OCI-LY1 (cell line): Measurements from ENCODE around the gene YJU2.

Source experiments
- H2AFZ ChIP-seq: fragments of 200-600 bp; sonication (generic), shearing (Covaris generic); 2 replicates; pipeline ENCODE4 v1.6.0; 2014; ENCODE audit warnings: antibody characterized with exemption, mild to moderate bottlenecking, low read length
- H3F3A ChIP-seq: fragments of 200-600 bp; sonication (generic), shearing (Covaris generic); 2 replicates; pipeline ENCODE4 v1.6.0; 2014; ENCODE audit warnings: mild to moderate bottlenecking, antibody characterized with exemption, low read length, moderate library complexity; ENCODE audit not compliant: insufficient read depth
- H3K27ac ChIP-seq: fragments of 200-600 bp; sonication (generic); 2 replicates; pipeline ENCODE4 v1.5.1; 2014; ENCODE audit warnings: low read length, mixed run types, mild to moderate bottlenecking, low read depth; ENCODE audit not compliant: poor library complexity, severe bottlenecking
- H3K27me3 ChIP-seq: fragments of 200-600 bp; sonication (generic); 2 replicates; pipeline ENCODE4 v1.6.0; 2014; ENCODE audit warnings: antibody characterized with exemption, mild to moderate bottlenecking, low read length, moderate library complexity; ENCODE audit not compliant: insufficient read depth
- H3K36me3 ChIP-seq: fragments of 200-600 bp; sonication (generic); 2 replicates; pipeline ENCODE4 v1.6.1; 2014; ENCODE audit warnings: mild to moderate bottlenecking, antibody characterized with exemption, low read length, moderate library complexity, mixed read lengths; ENCODE audit not compliant: insufficient read depth
- H3K4me1 ChIP-seq: fragments of 200-600 bp; sonication (generic); 2 replicates; pipeline ENCODE4 v1.5.1; 2014; ENCODE audit warnings: mild to moderate bottlenecking, low read length, moderate library complexity; ENCODE audit not compliant: insufficient read depth, severe bottlenecking
- H3K4me2 ChIP-seq: fragments of 200-600 bp; sonication (generic), shearing (Covaris generic); 2 replicates; pipeline ENCODE4 v1.6.1; 2014; ENCODE audit warnings: low read length
- H3K4me3 ChIP-seq: fragments of 200-600 bp; sonication (generic); 2 replicates; pipeline ENCODE4 v1.5.1; 2014; ENCODE audit warnings: low read length, low read depth, mild to moderate bottlenecking, mixed read lengths; ENCODE audit not compliant: poor library complexity, severe bottlenecking
- H3K79me2 ChIP-seq: fragments of 200-600 bp; shearing (Covaris generic); 2 replicates; pipeline ENCODE4 v1.6.1; 2016; ENCODE audit warnings: mixed run types, low read length, mixed read lengths; ENCODE audit not compliant: insufficient read depth
- H3K9ac ChIP-seq: fragments of 200-600 bp; sonication (generic), shearing (Covaris generic); 2 replicates; pipeline ENCODE4 v1.6.1; 2014; ENCODE audit warnings: mild to moderate bottlenecking, low read length, mixed read lengths
- H3K9me2 ChIP-seq: fragments of 200-600 bp; sonication (generic), shearing (Covaris generic); 2 replicates; pipeline ENCODE4 v1.6.1; 2014; ENCODE audit warnings: low read depth, mild to moderate bottlenecking, low read length, mixed read lengths
- H3K9me3 ChIP-seq: fragments of 200-600 bp; shearing (Covaris generic); 2 replicates; pipeline ENCODE4 v1.6.1; 2014; ENCODE audit warnings: low read length, mixed read lengths
- H4K20me1 ChIP-seq: fragments of 200-600 bp; sonication (generic), shearing (Covaris generic); 2 replicates; pipeline ENCODE4 v1.6.0; 2016; ENCODE audit warnings: mild to moderate bottlenecking, low read length; ENCODE audit not compliant: insufficient read depth
- CTCF ChIP-seq: fragments of 200-600 bp; sonication (generic), shearing (Covaris generic); IDR thresholded peaks from 2 replicates; pipeline ENCODE4 v1.5.1; 2017; ENCODE audit warnings: mild to moderate bottlenecking, antibody characterized with exemption, low read length, moderate library complexity, mixed read lengths
- EZH2 ChIP-seq: fragments of 200-600 bp; sonication (generic), shearing (Covaris generic); IDR thresholded peaks from 2 replicates; pipeline ENCODE4 v1.8.0; 2017; ENCODE audit warnings: borderline replicate concordance, mixed run types, mild to moderate bottlenecking, antibody characterized with exemption, low read length, moderate library complexity, mixed read lengths

Gene YJU2

GRCh38 chr19:4256563-4256962 lies 9.7 kb downstream of the YJU2 start:
- Histone ChIP-seq H4K20me1 (no peaks in the 10 kb centered on the region), H3K36me3 (peaks cover 68% of the 10 kb centered on the region), H3K9me2 (no peaks in the 10 kb centered on the region), H3K79me2 (no peaks in the 10 kb centered on the region), H2AFZ (no peak overlapping the region), H3F3A (no peaks in the 10 kb centered on the region), H3K4me1 (no peaks in the 10 kb centered on the region), H3K9me3 (no peaks in the 10 kb centered on the region), H3K4me2 (no peak overlapping the region), H3K27ac (no peak overlapping the region), H3K4me3 (no peak overlapping the region), H3K27me3 (no peaks in the 10 kb centered on the region), H3K9ac (no peak overlapping the region)
- TF ChIP-seq CTCF (peak; percentile 31; the same call in 1 of the 2 replicates), EZH2 (no peak)

DNA sequence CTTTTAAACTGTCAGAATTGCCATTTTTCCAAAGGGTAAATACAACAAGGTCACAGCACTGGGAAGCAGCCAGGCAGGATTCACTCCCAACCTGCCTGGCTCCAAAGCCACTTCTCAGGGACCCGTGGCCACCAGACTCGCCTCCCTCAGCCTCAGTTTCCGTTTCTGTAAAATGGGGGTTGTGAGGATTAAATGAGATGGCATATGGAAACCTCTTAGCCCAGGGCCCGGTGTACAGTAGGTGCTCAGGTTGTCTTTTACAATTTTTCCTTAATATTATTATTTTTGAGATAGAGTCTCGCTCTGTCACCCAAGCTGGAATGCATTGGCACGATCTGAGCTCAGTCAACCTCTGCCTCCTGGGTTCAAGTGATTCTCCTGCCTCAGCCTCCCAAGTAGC lies 10.1 kb downstream of the YJU2 start:
- Histone ChIP-seq H3K27me3 (no peaks in the 10 kb centered on the region), H3K27ac (no peak overlapping the region), H3K79me2 (no peaks in the 10 kb centered on the region), H2AFZ (no peak overlapping the region), H3K36me3 (peaks cover 63% of the 10 kb centered on the region), H4K20me1 (no peaks in the 10 kb centered on the region), H3K9me3 (no peaks in the 10 kb centered on the region), H3K4me1 (no peaks in the 10 kb centered on the region), H3K9me2 (no peaks in the 10 kb centered on the region), H3K4me3 (no peak overlapping the region), H3K4me2 (no peak overlapping the region), H3F3A (no peaks in the 10 kb centered on the region), H3K9ac (no peak overlapping the region)
- TF ChIP-seq CTCF (no peak), EZH2 (no peak)

DNA sequence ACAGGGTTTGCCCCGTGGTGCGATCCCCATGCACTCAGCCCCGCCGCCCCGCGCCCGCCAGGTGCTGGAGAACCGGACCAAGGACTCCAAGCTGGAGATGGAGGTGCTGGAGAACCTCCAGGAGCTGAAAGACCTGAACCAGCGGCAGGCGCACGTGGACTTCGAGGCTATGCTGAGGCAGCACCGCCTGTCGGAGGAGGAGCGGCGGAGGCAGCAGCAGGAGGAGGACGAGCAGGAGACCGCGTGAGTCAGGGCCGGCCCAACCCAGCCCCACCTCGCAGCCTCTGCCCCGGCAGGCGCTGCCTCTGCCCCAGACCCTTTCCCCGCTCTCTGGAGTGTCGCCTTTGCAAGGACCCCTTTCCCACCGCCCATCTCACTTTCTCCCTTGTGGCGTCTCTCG lies 11.3 kb downstream of the YJU2 start:
- Histone ChIP-seq H3K4me2 (no peak overlapping the region), H3K36me3 (peaks cover 61% of the 10 kb centered on the region), H3K4me1 (no peaks in the 10 kb centered on the region), H3K9me2 (no peaks in the 10 kb centered on the region), H3K27me3 (no peaks in the 10 kb centered on the region), H3K79me2 (no peaks in the 10 kb centered on the region), H2AFZ (no peak overlapping the region), H3F3A (no peaks in the 10 kb centered on the region), H3K27ac (no peak overlapping the region), H4K20me1 (no peaks in the 10 kb centered on the region), H3K4me3 (no peak overlapping the region), H3K9ac (no peak overlapping the region), H3K9me3 (no peaks in the 10 kb centered on the region)
- TF ChIP-seq CTCF: no peak
- TF ChIP-seq EZH2: no peak
